Epithelial cell of proximal tubule (primary cell): ENCODE results near the gene CSTPP1. TPM values are rescaled to one million over a fixed set of nuclear protein-coding genes. Genes with fewer than 3 reads are reported as not detected.

ENCODE experiments used
- DNase-seq: peaks from one replicate; pipeline ENCODE4 v3.0.0-alpha.2; 2011; ENCODE audit warnings: low read depth
- H3K4me3 ChIP-seq: 2 replicates; pipeline ENCODE4 v1.5.1; 2011; ENCODE audit warnings: low read depth, mild to moderate bottlenecking, low read length
- CTCF ChIP-seq: conservative IDR thresholded peaks from 2 replicates; pipeline ENCODE4 v1.5.1; 2012; ENCODE audit warnings: low read depth, mild to moderate bottlenecking, low read length
- total RNA-seq: library from RNA; depleted of rRNA; stranded (reverse); fragments of >200 nt; gene quantifications from 2 replicates; pipeline ENCODE4 v1.2.3, GENCODE V29; 2015

CSTPP1 gene
- total RNA-seq, 1 donor from 2014 or later: 39.8 TPM

DNA sequence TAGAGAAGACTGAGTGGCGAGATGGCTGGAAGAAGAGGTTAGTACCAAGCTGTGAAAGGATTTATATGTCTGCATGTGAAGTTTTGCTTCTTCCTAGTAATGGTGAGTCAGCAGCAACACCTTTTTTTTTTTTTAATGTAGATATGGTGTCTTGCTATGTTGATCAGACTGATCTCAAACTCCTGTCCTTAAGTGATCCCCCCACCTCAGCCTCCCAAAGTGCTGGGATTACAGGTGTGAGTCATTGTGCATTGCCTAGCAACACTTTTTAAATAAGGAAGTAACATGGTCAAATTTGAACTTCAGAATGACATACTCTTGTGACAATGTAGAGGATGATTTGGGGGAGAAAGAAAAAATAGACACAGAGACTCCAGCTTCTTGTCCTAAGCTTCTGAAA, 6.5 kb upstream of the CSTPP1 start:
- H3K4me3 ChIP-seq: no peak overlapping the region
- TF ChIP-seq CTCF: no peak
- peak; percentile 76 for DNase-seq

DNA sequence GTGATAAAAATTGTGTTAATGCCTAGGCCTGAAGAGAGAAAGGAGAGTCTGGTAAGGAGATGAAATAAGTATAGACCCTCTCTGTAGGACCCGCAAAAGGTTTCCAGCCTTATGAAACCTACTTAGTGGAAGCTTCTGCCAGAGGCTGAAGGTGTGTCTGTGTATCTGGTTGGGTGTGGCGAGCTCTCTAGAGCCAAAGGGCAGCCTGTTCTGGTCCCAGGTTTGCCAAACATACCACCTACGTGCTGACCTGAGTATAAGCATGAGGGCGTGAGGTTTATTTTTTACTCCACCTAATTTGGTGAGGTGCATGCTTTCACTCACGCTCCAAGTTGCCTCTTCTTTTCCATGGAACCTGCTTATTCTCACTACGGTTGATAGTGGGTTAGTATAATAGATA, 5.6 kb downstream of the CSTPP1 start:
- H3K4me3 ChIP-seq: no peak overlapping the region
- TF ChIP-seq CTCF: no peak
- DNase-seq: no peak

DNA sequence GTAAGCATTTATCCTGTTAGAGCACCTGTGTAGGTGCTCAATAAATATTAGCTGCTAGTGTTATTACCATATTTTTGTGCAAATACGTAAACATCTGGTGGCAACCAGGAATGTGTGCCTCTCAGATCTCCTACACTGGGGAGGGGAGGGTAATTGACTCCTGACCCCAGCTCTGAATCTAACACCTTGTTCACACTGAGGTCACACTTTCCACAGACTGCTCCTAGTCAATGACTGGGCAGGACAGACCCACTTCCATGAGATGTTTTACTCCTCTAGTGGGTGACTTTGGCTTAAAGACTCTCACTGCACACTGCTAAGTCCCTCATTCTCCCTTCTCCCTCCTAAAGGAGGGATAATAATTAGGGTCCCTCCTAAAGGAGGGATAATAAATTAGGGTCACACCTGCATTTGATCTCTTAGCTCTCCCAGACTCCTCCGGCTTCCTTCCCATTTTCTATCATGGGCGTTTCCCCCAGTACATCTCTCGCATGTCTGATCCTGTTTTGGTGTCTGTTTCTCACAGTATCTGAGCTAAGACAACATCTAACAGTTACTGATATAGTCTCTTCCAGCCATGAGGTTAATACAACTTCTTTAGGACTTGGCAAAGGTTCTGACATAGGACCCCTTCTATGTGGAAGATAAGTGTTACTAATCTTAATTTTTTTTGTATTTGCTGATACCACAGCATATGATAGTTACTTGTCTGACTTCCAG, 8.0 kb downstream of the CSTPP1 start:
- no peak for DNase-seq
- H3K4me3 ChIP-seq: no peak overlapping the region
- no peak for TF ChIP-seq CTCF

GRCh38 chr11:46947399-46948077, 11.0 kb downstream of the CSTPP1 start:
- H3K4me3 ChIP-seq: no peak overlapping the region
- DNase-seq: no peak
- no peak for TF ChIP-seq CTCF

DNA sequence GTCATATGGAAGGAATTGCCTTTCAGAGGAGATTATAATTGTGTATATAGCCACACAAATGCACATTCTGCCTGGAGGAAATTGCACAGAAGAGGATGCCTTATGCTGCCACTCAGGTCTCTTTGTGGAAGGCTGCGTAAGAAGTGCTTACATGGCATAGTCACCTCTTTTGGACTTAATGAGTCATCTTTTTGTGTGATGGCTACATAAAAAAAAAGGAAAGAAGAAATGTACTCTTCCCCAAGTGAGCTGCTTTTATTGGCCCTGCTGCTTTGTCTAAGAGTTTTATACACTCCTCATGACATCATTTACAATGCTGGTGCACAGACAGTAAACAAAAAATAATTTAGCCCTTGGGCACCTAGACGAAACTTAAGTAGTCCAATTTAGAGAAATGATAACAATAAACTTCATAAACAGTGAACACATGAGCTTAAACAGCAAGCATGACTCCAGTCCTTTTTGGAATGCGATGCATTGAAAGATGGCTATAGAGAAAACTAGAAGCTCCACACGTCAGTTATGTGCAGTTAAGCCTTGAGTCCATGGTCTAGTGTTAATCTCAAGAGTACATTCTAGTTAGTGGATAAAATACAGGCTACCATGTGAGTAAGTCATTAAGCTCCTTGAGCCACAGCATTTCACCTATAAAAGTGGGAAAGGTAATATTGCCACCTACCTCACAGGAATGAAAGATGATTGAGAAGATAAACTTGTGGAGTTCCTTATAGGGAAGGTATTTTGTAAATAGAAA, 12.0 kb downstream of the CSTPP1 start:
- no peak for TF ChIP-seq CTCF
- DNase-seq: no peak
- H3K4me3 ChIP-seq: no peak overlapping the region

DNA sequence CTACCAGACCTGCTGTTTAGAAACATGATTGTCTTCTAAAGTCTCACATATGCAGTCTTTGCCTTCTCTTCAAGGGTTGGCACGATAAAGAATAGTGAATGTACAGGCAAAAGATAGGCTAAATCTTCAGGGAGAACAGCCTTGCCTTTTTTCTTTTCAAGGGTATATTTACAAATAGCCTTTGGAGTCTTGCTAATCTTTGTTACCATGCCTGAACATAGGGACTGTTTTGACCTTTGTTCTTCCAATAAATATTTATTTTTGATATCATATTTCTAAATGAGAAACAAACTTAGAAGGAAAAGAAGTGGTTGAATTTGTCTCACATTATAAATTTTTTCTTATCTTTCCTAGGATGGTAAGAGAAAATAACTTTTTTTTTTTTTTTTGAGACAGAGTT, 12.7 kb downstream of the CSTPP1 start:
- DNase-seq: no peak
- TF ChIP-seq CTCF: no peak
- H3K4me3 ChIP-seq: no peak overlapping the region
